GM10266 (cell line): ENCODE data around the gene SLC35F1.

Experiments used
- DNase-seq: peaks from one replicate; pipeline ENCODE4 v3.0.0; 2012; ENCODE audit errors: extremely low spot score
- CTCF ChIP-seq: IDR thresholded peaks from 2 replicates; pipeline ENCODE4 v1.5.1; 2012; ENCODE audit warnings: mild to moderate bottlenecking, low read depth; ENCODE audit not compliant: control insufficient read depth, insufficient read depth; ENCODE audit errors: missing control alignments

The SLC35F1 gene

GRCh38 chr6:118296129-118296901 is 389.3 kb downstream of the SLC35F1 start:
- DNase-seq, result no peak
- TF ChIP-seq CTCF, result no peak

GRCh38 chr6:118297821-118298220 is 390.8 kb downstream of the SLC35F1 start:
- no peak for TF ChIP-seq CTCF
- DNase-seq, result no peak

- no peak for TF ChIP-seq CTCF
- DNase-seq, result no peak
Observed at GRCh38 chr6:118298476-118299427, 391.7 kb downstream of the SLC35F1 start.

GRCh38 chr6:118299457-118299856 is 392.4 kb downstream of the SLC35F1 start:
- no peak for TF ChIP-seq CTCF
- no peak for DNase-seq

- DNase-seq, result no peak
- no peak for TF ChIP-seq CTCF
Observed at GRCh38 chr6:118304321-118304720, 397.3 kb downstream of the SLC35F1 start.

GRCh38 chr6:118305081-118305480 is 398.0 kb downstream of the SLC35F1 start:
- TF ChIP-seq CTCF, result no peak
- no peak for DNase-seq
